Activated CD8-positive, alpha-beta memory T cell treated with anti-CD3 and anti-CD28 coated beads, Interleukin-2, amount 50 U/mL, for 1 hour (primary cell): ENCODE results near the gene IL3.

Experiments used
- DNase-seq: peaks from one replicate; pipeline ENCODE4 v3.0.0-alpha.2; 2020; ENCODE audit errors: extremely low read depth

Gene IL3

GRCh38 chr5:132072070-132072469 lies 11.6 kb downstream of the IL3 start:
- no peak for DNase-seq

GRCh38 chr5:132072528-132072927 lies 12.1 kb downstream of the IL3 start:
- no peak for DNase-seq

GRCh38 chr5:132073231-132074013 lies 13.0 kb downstream of the IL3 start, which contains the start of gene CSF2:
Gene CSF2 (plus strand): TSS chr5:132073789. CDS start chr5:132073824, 35 bp downstream.
- DNase-seq = no peak

GRCh38 chr5:132074091-132074771 lies 13.8 kb downstream of the IL3 start:
- no peak for DNase-seq

- DNase-seq = no peak
Observed at GRCh38 chr5:132074772-132075718, 14.6 kb downstream of the IL3 start.

- DNase-seq = no peak
Observed at GRCh38 chr5:132075719-132076077, 15.2 kb downstream of the IL3 start.

- DNase-seq = no peak
Observed at GRCh38 chr5:132076202-132076830, 15.9 kb downstream of the IL3 start.

GRCh38 chr5:132076983-132077382 lies 16.5 kb downstream of the IL3 start:
- no peak for DNase-seq

- no peak for DNase-seq
Observed at GRCh38 chr5:132079081-132079480, 18.6 kb downstream of the IL3 start.

GRCh38 chr5:132079619-132080018 lies 19.2 kb downstream of the IL3 start:
- no peak for DNase-seq

GRCh38 chr5:132080595-132080994 lies 20.1 kb downstream of the IL3 start:
- no peak for DNase-seq

GRCh38 chr5:132081458-132081857 lies 21.0 kb downstream of the IL3 start:
- no peak for DNase-seq

GRCh38 chr5:132082329-132083023 lies 22.0 kb downstream of the IL3 start:
- DNase-seq = no peak

- no peak for DNase-seq
Observed at GRCh38 chr5:132083071-132083678, 22.7 kb downstream of the IL3 start.

- DNase-seq = no peak
Observed at GRCh38 chr5:132085686-132086085, 25.2 kb downstream of the IL3 start.

GRCh38 chr5:132086277-132086794 lies 25.9 kb downstream of the IL3 start:
- DNase-seq = no peak

- DNase-seq = no peak
Observed at GRCh38 chr5:132087176-132087575, 26.7 kb downstream of the IL3 start.

GRCh38 chr5:132087661-132088060 lies 27.2 kb downstream of the IL3 start:
- no peak for DNase-seq

- DNase-seq = no peak
Observed at GRCh38 chr5:132089363-132089762, 28.9 kb downstream of the IL3 start.

GRCh38 chr5:132090107-132090506 lies 29.7 kb downstream of the IL3 start:
- no peak for DNase-seq
